ENCODE measurements around the gene KIAA1614.

The KIAA1614 gene

DNA sequence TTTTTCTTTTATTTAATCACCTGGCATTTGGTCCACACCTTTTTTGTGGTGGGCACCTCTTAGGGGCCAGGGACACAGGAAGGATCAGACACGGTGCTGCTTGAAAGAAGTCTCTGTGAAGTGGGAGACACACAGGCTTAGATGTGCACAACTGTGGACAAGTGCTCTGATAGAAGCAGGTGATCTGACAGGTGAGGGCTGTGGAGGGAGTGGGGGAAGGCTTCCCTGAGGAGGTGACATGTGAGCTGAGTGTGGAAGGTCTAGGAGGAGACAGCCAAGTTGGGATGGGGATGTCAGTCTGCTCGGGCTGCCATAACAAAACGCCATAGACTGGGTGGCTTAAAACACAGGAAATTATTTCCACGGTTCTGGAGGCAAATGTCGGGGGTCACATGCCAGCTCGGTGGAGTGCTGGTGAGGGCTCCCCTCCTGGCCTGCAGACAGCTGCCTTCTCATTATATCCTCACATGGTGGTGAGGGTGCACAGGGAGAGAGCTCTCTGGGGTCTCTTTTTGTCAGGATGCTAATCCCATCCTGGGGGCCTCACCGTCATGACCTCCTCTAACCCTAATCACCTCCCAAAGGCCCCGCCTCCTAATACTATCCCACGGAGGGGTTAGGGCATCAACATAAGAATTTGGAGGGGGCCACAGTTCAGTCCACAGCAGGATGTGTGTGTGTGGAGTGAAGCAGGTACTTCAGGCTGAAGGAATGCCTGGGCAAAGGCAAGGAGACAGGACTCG lies 5.2 kb upstream of the KIAA1614 start:
- no peak for DNase-seq

DNA sequence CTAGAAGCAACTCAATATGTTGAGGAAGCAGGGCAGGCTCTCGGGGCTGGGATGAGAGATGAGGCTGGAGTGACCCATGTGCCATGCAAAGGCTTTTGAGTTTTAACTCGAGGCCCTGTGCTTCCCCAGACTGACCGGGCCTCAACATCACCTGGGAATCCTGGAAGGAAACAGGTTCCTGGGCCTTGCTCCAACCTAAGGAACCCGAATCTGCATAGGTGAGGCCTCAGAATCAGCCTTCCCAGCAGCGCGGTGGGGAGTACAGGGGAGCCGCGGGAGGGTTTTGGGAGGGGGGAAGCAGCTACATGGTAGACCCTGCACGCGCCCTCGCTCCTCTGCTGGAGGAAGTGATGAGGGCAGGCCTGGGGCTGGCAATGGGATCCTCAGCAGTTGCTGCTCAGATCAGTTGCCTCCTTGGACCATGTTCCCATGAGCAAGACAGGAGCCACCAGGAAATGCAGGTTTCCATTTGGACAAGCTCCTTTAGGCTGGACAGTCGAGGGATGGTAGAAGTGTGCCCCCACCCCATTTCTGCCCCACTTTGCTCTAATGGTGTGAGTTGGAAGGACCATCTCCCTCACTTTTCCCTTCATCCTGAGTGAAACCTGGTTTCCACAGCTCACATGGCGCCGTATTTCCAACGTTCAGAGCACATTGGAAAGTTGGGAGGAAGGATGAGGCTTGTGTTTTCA lies 4.5 kb upstream of the KIAA1614 start:
- DNase-seq: no peak

DNA sequence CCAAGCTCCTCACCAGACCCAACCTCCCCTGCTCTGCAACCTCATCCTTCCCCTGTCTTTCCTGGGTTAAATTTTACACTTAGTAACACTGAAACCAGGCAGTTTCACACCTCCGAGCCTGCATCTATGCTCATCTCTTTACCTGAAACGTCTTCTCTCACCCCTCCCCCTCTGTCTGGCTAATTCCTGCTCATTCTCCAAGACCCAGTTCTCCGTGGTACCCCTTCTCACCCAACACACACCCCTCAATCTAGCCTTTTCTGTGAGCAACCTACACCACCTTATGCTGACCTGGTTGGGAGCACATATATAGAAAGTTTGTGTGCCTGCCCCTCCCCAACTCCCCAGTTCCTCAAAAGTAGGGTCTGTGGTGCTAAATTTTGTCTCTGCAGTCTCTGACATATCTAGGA lies 3.7 kb upstream of the KIAA1614 start:
- DNase-seq: no peak

DNA sequence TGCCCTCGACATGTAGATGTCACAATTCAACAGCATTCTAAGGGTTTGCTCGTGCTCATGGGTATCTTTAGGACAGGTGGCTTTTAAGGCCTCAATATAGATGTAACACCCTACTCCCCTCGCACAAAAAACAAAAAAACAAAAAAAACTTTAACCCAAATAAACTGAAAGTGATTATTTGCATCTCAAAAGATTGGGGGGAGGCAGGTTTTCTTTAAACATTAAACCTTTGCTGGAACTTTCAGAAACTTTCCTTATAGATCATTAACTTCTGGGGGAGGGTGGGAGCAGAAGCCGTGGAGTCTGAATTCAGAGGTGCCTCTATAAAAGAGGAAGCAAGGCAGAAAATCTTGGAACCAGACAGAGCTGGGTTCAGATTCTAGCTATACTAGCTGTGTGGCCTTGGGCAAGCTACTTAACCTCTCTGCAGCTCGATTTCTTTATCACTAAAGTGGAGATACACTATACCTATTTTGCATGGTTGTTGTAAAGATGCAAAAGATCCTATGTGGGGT lies 3.2 kb upstream of the KIAA1614 start:
- no peak for DNase-seq

DNA sequence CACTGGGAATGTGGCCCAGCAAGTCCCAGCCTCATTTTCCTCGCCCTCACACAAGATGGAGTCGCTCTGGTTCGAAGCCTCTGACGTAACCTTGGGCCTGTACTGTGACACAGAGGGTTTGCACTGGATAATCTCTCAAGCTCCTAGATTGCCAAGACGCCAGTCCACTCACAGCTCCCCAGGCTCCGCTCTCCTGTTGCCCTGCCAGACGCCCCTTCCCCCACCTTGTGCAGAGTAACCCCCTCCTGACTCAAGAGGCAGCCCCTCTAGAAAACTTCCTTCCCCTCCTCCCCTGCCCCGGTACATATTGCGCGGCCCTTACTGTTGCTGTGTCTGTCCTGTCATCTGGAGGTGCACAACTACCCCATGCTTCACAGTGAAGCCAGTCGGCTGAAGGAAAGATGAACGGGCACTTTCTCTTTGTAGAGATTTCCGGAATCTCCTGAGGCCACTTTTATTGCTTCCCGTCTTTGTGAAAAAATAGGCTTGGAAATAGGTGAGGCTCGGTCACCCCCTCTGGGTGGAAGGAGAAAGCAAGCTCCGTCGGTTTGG lies 981 bp upstream of the KIAA1614 start:
- no peak for DNase-seq

DNA sequence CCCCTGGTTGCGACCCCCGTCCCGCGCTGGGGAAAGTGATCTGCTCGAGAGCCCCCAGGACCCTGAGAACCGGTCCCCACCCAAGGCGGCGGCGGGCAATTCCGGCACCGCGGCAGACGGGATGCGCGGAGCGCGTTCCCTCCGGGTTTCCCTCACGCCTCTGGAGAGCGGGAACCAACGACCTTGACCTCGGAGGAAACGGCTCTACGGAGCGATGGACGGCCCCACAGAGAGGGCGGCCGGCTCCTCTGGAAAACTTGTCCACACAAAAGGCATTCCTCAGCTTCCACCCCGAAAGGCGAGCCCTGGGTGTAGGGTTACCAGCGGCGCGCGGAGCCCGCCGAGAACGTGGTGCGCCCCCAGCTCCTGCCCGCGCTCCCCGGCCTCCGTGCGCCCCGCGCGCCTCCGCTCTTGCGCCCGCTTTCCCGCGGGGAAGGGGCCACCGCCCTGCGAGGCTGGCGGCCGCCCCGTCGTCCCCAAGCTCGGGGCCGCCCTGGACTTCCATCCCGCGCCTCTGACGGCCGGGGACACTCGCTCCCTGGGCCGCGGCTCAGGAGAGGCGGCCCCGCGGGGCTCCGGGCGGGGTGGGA lies 391 bp upstream of the KIAA1614 start:
- DNase-seq: no peak

DNA sequence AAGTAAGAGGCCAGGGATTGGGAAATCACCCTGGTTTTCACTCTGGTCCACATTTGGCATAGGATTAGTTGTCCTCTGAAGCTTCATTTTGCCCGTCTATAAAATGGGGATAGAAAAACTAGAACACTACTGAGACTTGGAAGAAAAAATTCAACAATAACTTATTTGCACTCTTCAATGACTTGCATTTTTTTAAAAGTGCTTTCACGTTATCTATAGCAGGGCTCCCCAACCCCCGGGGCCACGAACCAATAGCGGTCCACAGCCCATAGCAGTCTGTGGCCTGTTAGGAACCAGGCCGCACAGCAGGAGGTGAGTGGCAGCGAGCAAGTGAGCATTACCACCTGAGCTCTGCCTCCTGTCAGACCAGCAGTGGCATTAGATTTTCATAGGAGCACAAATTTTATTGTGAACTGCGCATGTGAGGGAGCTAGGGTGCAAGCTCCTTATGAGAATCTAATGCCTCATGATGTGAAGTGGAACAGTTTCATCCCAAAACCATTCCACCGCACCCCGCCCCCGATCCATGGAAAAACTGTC lies 2.8 kb downstream of the KIAA1614 start:
- DNase-seq: no peak

DNA sequence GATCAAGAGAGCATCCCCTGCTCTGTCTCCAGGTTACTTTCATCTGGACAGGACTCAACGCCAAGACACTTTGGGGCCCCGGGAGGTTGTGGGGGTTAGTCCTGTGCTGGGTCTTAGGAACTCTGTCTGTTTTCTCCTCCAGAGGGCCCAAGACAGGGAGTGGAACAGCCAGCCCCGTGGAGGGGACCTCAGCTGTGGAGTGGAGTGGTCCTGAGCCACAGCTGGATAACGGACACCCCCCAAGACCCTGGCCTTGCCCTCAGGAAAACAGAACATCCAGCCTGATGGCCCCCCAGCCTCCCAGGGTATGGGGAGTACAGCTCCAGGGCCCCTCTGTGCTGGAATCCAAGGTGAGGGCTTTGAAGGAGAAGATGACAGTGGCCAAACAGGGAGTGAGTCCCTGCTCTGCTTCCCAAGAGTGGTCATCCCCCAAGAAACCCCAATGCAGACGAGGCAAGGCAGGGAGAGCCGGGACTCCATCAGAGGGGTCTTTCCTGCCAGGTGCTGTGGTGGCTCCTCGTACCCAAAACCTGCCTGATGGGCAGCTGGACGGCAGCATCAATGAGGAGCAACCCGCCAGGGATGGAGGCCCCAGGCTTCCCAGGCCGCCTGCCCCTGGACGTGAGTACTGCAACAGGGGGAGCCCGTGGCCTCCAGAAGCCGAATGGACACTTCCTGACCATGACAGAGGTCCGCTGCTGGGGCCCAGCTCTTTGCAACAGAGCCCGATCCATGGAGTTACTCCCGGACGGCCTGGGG lies 3.5 kb downstream of the KIAA1614 start:
- DNase-seq: no peak

DNA sequence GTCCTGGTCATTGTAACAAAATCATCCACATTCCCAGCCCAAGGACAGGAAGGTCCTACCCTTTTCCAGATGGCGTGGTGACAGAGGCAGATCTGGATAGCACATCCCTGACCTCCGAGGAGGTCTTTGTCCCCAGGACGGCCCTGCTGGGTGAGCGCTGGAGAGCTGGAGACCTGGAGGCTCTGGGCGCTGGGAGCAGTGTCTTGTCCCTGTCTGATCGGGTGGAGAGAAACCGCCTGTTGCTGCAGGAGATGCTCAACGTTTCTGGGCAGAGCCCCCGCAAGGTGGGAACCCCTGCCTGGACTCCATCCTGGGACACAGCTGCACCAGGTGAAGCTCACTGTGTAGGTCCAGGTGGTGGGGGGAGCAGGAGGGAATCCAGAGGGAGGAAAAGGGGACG lies 4.1 kb downstream of the KIAA1614 start:
- no peak for DNase-seq

DNA sequence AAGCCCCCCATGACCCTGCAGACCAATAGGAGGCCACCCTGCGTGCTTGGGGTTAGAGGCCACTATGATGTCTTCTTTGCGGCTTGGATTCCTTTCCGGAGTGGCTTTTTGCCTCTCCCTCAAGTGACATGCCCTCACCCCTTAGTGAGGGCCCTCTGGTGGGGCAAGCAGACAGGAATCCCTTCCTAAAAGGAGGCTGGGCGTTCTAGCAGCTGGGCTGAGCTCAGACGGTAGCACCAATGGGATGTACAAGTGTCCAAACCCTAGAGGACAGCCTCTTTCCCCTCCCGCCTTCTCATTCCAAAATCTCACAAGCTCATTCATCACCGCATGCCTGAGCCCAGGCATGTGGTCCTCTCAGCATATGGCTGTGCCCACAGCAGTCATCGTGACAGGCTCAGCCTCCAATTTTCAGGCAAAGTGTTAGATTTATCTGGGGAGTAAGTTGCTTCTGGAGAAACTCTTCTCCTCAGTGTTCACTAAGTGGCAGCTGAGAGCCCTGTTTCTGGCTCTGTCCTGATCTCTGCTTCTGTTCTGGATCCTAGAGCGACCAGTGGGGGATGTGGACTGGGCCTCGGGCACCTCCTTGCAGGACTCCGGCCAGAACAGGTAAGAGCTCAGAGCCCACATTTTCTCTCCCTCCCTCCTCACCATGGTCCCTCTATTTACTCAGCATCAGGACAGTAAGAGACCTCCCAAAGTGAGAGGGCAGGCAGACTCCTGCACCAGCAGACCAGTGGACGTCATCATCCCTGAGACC lies 4.8 kb downstream of the KIAA1614 start:
- no peak for DNase-seq

DNA sequence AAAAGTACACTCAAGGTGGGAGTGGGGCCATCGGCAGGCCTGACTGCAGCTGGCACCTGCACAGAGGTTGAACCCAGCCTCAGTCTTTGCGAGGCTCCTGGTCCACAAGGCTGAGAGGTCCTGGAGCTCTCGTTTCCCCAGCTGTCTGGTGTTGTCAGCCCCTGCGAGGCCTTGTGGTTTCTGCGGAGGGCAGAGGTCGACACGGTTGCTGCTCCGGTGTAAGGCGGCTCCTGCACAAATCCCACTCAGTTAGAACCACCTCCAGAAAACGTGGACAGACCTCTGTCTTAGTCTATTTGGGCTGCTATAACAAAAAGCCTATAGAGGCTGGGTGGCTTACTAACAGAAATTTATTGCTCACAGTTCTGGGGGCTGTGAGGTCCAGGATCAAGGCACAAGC lies 5.8 kb downstream of the KIAA1614 start:
- no peak for DNase-seq

DNA sequence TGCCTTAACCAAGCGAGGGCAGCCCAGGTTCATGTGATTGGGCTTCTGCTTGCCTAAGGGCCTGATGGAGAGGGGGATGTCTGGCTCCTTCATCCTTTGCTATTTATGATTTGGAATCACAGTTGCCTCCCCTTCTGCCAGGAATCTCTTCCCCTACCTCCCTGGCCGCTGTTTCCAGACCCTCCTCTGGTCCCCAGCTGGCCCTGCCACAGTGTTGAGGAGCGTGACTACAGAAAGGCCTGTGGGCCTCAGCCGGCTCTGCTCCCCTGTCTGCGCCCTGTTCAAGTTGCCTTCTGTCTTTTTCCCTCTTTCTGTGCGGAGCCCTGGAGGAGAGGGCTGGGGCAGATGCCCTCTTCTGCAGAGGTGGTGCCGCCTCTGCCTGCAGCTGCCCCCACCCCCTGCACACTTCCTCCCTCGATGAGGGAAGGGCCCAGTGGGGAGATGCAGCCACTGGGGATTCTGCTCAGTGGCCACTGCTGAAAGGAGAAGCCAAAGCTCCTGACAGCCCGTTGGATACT lies 6.5 kb downstream of the KIAA1614 start:
- no peak for DNase-seq

DNA sequence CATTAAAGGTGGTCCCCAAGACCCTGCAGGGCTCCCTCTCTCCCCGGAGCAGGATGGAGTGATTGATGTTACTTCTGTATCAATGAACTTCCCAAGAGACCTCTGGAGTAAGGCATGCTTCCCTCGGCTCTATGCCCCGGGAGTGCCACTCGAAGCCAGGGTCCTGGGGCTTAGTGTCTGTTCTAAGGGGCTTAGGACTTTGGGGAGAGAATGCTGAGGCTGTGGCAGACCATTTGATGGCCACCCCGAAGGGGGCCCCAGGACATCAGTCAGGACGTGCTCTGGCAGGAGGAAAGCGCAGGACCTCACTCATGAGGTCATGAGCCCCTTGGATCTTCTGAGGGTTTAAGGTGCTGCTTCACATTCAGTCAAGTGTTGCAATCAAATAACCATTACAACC lies 7.5 kb downstream of the KIAA1614 start:
- DNase-seq: no peak

DNA sequence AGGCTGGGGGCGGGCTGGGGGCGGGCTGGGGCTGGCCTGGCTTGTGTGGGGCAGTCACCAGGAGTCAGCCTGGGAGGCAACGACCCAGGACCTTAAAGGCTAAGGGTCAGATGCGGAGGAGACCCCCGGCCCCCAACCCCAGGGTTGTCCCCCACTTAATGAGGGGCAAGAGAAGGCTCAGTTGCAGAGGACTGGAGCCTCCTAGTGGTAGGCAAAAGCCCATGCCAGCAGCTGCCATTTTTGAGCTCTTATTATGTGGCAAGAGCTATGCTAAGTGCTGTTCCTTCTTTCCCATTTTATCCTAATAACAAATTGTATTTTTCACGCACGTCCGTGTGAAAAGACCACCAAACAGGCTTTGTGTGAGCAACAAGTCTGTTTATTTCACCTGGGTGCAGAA lies 8.0 kb downstream of the KIAA1614 start:
- DNase-seq: no peak

DNA sequence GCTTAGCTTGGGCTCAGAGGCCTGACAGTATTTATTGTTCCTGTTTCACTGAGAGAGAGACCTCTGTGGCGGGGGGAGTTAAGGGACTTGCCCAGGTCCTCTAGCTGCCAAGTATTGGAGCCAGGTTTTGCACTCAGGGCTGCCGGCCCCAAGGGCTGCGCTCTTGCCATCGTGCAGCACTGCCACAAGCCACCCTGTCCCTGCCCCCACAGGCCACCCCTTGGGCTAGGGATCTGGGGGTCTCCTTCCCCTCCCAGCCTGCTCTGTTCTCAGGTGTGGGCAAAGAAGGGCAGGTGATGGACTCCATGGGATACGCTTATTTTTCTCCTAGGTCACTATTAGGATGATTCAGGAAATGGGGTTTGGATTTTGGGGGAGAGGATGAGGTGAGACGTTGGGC lies 8.7 kb downstream of the KIAA1614 start:
- no peak for DNase-seq

DNA sequence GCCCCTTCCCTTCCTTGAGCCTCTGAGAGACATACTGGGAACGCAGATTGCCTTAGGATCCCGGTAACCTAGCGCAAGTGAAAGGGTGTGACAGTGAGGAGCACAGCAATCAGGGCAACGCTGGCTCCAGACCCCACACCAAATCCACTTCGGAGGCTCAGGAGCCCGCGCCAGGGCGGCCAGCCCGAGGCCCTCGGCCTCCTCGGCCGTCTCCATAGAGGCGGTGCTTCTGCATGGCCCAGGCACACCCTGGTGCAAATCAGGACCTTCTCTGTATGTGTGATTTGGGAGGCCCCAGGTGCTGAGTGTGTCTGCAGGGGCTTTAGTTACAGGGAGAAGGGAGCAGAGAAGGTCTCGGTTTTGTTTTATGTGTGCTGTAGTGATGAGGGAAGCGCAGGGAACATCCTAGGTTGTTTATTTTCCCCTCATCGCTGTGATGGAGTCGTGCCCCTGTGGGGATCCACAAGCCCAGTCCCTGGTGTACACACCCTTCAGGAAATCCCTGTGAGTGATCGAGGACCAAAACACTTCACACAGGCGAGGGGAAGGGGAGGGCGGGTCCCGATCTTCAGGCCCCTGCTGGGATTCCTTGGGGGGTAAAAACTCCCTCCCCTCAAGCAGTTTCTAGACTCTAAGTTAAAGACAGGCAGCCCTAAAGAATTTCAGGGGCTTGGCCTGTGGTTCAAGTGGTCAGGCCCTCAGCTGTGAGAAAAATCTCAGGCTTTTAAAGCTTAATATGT lies 9.4 kb downstream of the KIAA1614 start:
- no peak for DNase-seq

DNA sequence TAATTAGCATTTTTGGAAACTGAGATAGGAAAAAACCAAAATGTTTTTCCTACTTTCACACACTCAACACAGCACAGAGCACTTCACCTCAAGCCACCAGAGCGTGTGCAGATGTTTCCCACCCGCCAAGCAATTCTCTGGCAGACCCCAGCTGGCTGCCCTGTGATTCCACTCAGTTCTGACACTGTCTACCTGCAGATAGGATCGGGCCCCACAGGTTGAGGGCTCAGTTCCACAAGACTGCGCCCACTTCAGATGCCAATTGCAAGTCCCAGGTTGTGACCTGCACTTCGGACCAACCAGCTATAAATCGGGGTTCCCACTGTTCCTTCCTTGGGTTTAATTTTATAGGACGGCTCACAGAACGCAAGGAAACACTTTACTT lies 9.9 kb downstream of the KIAA1614 start:
- DNase-seq: no peak

DNA sequence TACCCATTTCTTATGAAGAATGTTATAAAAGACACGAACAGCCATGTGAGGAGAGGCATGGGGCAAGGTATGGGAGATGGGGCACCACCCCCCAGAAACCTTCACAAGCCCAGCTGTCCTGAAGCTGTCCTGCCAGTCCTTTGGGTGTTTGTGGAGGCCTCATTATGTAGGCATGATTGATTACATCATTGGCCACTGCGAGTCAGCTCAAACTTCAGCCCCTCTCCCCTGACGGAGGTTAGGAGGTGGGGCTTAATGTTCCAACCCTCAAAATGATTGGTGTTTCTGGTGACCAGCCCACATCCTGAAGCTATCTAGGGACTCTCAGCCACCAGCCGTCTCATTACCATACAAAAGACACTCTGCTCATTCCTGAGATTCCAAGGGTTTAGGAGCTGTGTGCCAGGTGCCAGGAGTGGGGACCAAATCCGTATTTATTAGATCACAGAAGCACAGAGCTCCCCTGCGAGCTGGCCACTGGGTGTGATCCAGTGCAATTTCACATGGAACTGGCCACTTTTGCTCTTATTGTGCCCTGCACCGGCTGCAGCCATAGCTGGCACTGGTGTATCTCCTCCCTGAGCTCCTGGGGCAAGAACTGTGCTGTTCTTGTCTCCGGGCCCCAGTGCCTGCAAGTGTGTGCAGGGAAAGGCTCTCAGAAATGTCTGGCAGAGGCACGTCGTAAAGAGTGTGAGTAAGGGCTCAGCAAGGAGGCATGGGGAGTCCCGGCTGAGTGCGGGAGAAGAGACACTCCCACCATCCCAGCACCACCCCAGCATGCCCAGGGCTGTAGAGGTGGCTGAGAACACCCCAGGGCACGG lies 10.5 kb downstream of the KIAA1614 start:
- no peak for DNase-seq

DNA sequence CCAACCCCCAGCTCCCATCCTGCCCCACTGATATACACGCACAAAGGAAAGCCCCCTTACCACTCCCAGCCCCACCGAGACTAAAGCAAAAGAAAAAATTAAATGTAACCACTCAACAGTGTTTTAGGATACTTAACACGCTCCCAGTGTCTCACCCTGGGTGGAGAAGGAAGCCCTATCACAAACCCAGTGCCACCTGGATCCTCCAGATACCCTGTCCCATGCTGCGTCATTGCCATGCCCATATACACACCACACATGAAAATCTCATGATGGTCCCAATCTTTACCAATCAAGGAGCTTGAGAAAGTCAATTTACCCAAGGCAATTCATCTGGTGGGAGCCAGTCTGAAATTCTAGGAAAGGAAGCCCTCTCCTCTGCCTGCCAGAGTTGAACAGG lies 11.2 kb downstream of the KIAA1614 start:
- no peak for DNase-seq

DNA sequence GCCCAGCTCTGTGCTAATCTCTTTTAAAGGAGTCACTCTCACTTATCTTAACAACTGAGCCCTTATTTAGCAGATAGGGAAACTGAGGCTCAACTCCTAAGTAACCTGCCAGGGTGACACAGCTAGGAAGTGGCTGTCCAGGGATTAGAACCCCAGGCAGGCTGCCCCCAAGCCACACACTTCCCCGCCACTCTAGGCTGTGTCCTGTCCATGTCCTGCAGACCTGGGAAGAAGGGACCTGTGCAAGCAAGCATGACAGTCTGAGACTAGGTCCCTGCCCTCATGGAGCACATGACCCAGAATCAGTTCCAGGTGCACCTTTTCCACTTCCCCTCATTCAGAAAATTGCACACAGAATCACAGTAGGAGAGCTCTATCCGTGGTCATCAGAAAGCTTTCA lies 12.2 kb downstream of the KIAA1614 start:
- DNase-seq: no peak

Measured in activated CD4-positive, alpha-beta T cell treated with anti-CD3 and anti-CD28 coated beads for 4 hours (primary cell).